ENCODE measurements around the gene RAI1. TPM values are rescaled to one million over a fixed set of nuclear protein-coding genes. Genes with fewer than 3 reads are reported as not detected.

Gene RAI1
- total and polyA plus RNA-seq, 2 of the 13 experiments (the other 11 are each of a cell fraction or from before 2014, with no cell fraction given) = 3.4 to 5.2 TPM

GRCh38 chr17:17641621-17642409 is 39.4 kb upstream of the RAI1 start (continued):
- TF ChIP-seq MNT (IDR thresholded peaks at IDR 0.05) (no peak), ZNF280D (CRISPR knock-in tag; IDR thresholded peaks at IDR 0.05) (no peak), KAT7 (CRISPR knock-in tag; IDR thresholded peaks at IDR 0.05; ENCODE audit: borderline replicate concordance) (no peak), MXI1 (IDR thresholded peaks at IDR 0.05; ENCODE audit: borderline replicate concordance, low read depth, low read length) (no peak), ZBTB1 (CRISPR knock-in tag; IDR thresholded peaks at IDR 0.05; ENCODE audit: borderline replicate concordance) (no peak), MYNN (CRISPR knock-in tag; IDR thresholded peaks at IDR 0.05; ENCODE audit: low read depth) (no peak), GATA4 (IDR thresholded peaks at IDR 0.05; ENCODE audit: borderline replicate concordance, low read depth) (no peak), ZNF776 (CRISPR knock-in tag; IDR thresholded peaks at IDR 0.05) (no peak), GATAD2A (CRISPR knock-in tag; IDR thresholded peaks at IDR 0.05) (0 out of 2 replicates have a peak, but pooled peaks have one; percentile 35), ZFP82 (CRISPR knock-in tag; IDR thresholded peaks at IDR 0.05; ENCODE audit: borderline replicate concordance) (no peak), MIER3 (CRISPR knock-in tag; IDR thresholded peaks at IDR 0.05; ENCODE audit: borderline replicate concordance) (peak; percentile 54; the same call in 1 of the 2 replicates), ZFP37 (CRISPR knock-in tag; IDR thresholded peaks at IDR 0.05; ENCODE audit: borderline replicate concordance) (no peak), ZNF333 (CRISPR knock-in tag; IDR thresholded peaks at IDR 0.05; ENCODE audit: borderline replicate concordance) (no peak), ZBTB39 (CRISPR knock-in tag; IDR thresholded peaks at IDR 0.05) (no peak), ZKSCAN1 (IDR thresholded peaks at IDR 0.05; ENCODE audit: low read length) (no peak), ZNF556 (CRISPR knock-in tag; IDR thresholded peaks at IDR 0.05; ENCODE audit: borderline replicate concordance) (no peak), ZNF644 (CRISPR knock-in tag; IDR thresholded peaks at IDR 0.05; ENCODE audit: low read depth) (no peak), ZSCAN29 (CRISPR knock-in tag; conservative IDR thresholded peaks at IDR 0.05) (no peak), LRRFIP1 (CRISPR knock-in tag; conservative IDR thresholded peaks at IDR 0.05) (no peak), TAF15 (IDR thresholded peaks at IDR 0.05; ENCODE audit: low read depth, low read length, poor library complexity, severe bottlenecking) (no peak), NFE2L2 (IDR thresholded peaks at IDR 0.05; ENCODE audit: low read length) (no peak), NR2F2 (IDR thresholded peaks at IDR 0.05; ENCODE audit: borderline replicate concordance, low read depth) (no peak)

Measured in HepG2 (cell line).